Activated T-cell treated with anti-CD3 and anti-CD28 coated beads for 24 hours (primary cell): ENCODE data around the gene PRDM10.
A peak's percentile ranks its signal among the peaks of the same experiment; 100 is the strongest.
"Not testable (repeated sequence)": the region's sequence is repeated elsewhere in the genome, so short reads cannot be mapped to it uniquely, and the experiment has no call there.

Experiments
- DNase-seq: peaks from one replicate; pipeline ENCODE4 v3.0.0-alpha.2; 2020; ENCODE audit warnings: low read depth

PRDM10 gene

GRCh38 chr11:130002352-130002845 lies at the start of gene PRDM10:
Gene PRDM10 (minus strand): TSS chr11:130002835. CDS start chr11:129960964, 41,871 bp downstream.
- peak; percentile 84 for DNase-seq

GRCh38 chr11:130051082-130051481 lies 48.4 kb upstream of the PRDM10 start:
- DNase-seq = no peak

GRCh38 chr11:130050257-130050656 lies 47.6 kb upstream of the PRDM10 start:
- DNase-seq = no peak

- no peak for DNase-seq
Observed at GRCh38 chr11:130049328-130049771, 46.7 kb upstream of the PRDM10 start.

GRCh38 chr11:130047141-130047540 lies 44.5 kb upstream of the PRDM10 start:
- no peak for DNase-seq

- DNase-seq = no peak
Observed at GRCh38 chr11:130043575-130043974, 40.9 kb upstream of the PRDM10 start.

- no peak for DNase-seq
Observed at GRCh38 chr11:130042093-130042591, 39.5 kb upstream of the PRDM10 start.

- DNase-seq = no peak
Observed at GRCh38 chr11:130040281-130040940, 37.8 kb upstream of the PRDM10 start.

GRCh38 chr11:130037881-130038585 lies 35.4 kb upstream of the PRDM10 start:
- DNase-seq = no peak

- DNase-seq = no peak
Observed at GRCh38 chr11:130037058-130037457, 34.4 kb upstream of the PRDM10 start.

- no peak for DNase-seq
Observed at GRCh38 chr11:130034236-130034635, 31.6 kb upstream of the PRDM10 start.

GRCh38 chr11:130032931-130033330 lies 30.3 kb upstream of the PRDM10 start:
- no peak for DNase-seq

- no peak for DNase-seq
Observed at GRCh38 chr11:130031945-130032344, 29.3 kb upstream of the PRDM10 start.

GRCh38 chr11:130031056-130031455 lies 28.4 kb upstream of the PRDM10 start:
- DNase-seq = no peak

- DNase-seq = no peak
Observed at GRCh38 chr11:130029137-130029536, 26.5 kb upstream of the PRDM10 start.

- DNase-seq = no peak
Observed at GRCh38 chr11:130025371-130025770, 22.7 kb upstream of the PRDM10 start.

GRCh38 chr11:130024361-130024760 lies 21.7 kb upstream of the PRDM10 start:
- no peak for DNase-seq

- DNase-seq = no peak
Observed at GRCh38 chr11:130023204-130023603, 20.6 kb upstream of the PRDM10 start.

GRCh38 chr11:130022799-130023198 lies 20.2 kb upstream of the PRDM10 start:
- DNase-seq = no peak

- DNase-seq = not testable (repeated sequence)
Observed at GRCh38 chr11:130021606-130022005, 19.0 kb upstream of the PRDM10 start.

- DNase-seq = no peak
Observed at GRCh38 chr11:130020323-130020722, 17.7 kb upstream of the PRDM10 start.

GRCh38 chr11:130015846-130016245 lies 13.2 kb upstream of the PRDM10 start:
- not testable (repeated sequence) for DNase-seq

- DNase-seq = no peak
Observed at GRCh38 chr11:130008326-130008725, 5.7 kb upstream of the PRDM10 start.
